HG02588 (cell line): ENCODE results near the gene FBXW7.

Experiments
- ATAC-seq: cut with Tn5 transposase; IDR thresholded peaks from one replicate; pipeline ENCODE4 v1.9.1; 2021; ENCODE audit warnings: mild to moderate bottlenecking, moderate library complexity; ENCODE audit not compliant: unreplicated experiment

The FBXW7 gene, protein sequence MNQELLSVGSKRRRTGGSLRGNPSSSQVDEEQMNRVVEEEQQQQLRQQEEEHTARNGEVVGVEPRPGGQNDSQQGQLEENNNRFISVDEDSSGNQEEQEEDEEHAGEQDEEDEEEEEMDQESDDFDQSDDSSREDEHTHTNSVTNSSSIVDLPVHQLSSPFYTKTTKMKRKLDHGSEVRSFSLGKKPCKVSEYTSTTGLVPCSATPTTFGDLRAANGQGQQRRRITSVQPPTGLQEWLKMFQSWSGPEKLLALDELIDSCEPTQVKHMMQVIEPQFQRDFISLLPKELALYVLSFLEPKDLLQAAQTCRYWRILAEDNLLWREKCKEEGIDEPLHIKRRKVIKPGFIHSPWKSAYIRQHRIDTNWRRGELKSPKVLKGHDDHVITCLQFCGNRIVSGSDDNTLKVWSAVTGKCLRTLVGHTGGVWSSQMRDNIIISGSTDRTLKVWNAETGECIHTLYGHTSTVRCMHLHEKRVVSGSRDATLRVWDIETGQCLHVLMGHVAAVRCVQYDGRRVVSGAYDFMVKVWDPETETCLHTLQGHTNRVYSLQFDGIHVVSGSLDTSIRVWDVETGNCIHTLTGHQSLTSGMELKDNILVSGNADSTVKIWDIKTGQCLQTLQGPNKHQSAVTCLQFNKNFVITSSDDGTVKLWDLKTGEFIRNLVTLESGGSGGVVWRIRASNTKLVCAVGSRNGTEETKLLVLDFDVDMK

DNA sequence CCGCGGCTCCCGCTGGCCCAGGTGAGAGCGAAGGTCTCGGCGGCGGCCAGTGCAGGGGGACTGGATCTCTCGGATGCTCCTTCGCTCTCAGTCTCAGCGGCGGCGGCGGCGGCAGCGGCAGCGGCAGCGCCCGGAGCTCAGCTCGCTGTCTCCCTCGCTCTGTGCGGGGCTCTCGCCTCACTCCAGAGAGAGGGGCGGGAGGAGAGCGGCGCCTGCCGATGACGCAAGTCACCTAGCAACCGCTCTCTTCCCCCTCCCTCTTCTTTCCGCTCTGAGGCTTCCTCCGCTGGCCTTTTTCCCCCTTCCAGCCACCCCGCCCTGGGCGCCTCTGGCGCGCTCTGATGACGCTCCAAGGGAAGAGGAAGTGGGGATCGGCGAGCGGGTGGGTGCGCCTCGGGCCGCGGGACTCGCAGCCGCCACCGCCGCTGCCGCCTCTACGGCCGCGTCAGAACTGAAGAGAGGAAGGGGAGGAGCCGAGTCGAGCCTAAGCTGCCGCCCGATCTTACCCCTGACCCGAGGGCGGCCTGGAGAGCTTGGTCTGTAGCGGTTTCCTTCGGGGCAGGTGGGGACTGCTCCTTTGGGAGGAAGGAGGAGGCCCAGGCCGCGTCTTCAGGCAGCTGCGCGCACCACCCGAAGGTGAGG is at the start of gene FBXW7:
TSS of gene FBXW7 (minus strand) at position 190 of the 642 bp plus-strand sequence. CDS start 124,289 bp downstream, outside the sequence.
- ATAC-seq: peak; percentile 77

DNA sequence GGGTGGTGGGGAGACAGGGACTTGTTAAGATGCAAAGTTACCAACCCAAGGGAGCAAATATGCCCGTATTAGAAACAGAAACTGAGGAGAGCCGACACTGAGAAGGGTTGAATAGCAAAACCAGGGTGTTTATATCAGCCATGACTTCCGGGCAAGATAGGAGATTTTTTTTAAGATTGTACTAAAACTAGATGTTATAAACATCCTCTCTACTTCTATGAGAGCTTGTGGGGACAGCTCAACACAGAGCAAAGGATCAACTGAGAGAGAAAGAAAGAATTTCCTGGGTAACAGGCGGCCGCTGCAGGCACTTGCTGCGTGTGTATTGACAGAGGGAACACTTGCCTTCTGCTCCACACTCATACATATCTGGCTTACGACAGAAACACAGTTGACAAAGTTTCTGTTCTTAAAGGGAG is 49.1 kb upstream of the FBXW7 start:
- ATAC-seq: peak; percentile 81

DNA sequence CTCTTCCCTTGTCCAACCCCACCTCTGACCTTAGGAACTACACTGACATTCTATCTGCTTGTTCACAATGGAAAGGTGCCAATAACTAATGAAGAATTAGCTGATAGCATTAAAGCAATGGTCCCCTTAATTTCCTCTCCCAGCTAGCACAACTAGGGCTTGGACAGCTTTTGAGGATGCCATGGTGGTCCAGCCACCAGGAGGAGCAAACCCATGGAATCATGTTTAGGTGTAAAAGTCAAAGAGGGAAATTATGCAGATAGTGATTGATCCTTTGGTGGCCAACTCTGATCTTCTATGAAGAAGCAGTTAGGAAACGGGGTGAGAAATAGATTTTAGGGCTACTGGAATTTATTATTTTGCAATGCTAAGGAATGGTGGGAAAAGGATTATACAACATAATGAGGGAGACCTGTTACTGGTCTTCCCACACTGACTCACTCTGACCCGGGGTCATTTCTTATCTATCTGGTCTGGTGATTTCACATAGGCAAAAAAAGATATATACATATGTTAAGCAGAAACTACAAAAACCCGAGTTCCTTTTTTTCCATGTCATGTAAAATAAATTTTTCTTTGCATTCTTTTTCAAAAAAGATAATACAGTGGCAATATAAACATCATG is 45.8 kb upstream of the FBXW7 start:
- ATAC-seq: no peak

DNA sequence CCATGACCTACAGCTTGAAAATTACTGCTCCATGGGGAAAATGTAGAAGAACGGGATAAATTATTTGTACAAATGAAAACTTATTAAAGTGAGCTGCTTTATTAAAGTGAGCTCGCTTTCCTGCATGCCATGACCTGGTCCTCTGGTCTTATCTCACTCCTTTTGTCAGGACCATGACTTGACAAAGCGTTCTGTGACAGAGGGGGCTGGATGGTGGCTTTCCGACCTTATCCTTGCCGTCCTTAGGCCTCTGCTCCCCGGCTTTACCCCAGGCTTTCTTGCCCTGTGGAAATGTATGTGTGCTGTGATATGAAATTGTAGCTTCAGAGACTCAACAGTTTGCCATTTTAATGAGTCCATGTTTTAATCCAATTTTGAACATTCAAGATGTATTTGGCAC is 44.0 kb upstream of the FBXW7 start:
- no peak for ATAC-seq

DNA sequence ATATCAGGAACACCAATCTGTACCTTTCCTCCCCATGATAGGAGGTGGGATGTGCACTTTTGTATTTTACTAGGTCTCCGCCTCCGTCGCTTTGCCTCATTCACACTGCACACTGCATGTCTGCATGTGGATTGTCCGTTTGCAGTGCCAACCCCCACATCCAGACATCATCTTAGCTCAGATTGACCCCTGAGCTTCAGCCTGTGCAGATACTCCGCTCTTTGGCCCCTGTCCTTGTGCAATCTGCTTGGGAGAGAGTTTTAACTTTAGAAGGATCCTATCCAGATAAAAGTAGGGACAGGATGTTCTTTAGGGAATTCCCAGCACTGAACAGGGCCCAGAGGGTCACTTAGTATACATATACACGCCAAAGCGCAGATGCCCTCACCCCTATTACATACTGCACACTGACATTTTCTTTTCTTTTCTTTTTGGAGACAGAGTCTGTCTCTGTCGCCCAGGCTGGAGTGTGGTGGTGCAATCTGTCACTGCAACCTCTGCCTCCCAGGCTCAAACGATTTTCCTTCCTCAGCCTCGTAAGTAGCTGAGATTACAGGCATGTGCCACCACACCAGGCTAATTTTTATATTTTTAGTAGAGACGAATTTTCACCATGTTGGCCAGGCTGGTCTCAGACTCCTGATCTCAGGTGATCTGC is 43.3 kb upstream of the FBXW7 start:
- no peak for ATAC-seq

DNA sequence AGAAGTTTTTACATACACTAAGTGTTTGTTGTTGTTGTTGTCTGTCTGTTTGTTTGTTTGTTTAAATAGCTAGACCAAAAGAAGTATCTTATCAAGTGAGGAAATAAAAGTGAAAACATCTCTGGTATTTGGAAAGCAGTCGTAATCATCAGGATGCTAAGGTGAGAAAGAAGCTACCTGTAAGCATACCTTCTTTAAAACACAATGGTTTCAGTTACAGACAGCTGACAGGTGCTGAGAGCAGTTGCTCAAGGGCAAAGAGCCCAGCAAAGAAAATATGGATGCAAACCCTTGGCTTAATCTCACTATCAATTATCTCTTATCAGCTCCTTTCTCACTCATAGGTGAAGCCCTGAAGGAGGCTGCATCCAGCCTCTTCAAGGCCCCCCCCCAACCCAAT is 42.8 kb upstream of the FBXW7 start:
- ATAC-seq: no peak

DNA sequence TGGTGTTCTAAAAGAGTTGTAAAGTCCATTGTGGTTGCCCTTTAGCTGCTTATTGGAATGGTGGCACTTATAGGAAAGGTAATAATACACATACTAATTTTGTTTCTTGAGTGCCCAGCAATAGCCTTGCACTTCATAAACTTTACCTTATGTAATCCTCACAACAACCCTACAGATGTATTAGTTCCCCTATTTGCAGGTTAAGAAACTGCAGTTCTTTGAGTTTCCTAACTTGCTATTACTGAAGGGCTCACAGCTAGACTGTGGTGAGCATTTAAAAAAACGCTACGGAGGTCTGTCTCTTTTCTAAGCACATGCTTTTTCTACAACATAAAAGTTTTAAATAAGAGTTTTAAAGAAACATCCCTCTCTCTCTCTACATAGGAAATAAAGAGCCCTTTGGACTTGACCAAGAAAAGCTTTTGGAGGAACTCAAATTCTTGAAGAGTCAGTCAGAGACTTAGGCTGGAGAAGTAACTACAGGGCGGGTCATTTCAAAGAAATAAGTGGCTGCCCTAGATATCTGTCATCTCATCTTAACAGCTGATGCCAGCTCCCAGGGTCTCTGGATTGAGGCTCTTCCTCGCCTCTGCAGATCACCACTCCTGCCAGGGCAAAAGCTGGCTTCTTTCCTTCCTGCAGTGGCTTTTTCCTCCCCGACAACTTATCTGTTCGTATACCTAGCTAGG is 42.0 kb upstream of the FBXW7 start:
- ATAC-seq: peak; percentile 71

DNA sequence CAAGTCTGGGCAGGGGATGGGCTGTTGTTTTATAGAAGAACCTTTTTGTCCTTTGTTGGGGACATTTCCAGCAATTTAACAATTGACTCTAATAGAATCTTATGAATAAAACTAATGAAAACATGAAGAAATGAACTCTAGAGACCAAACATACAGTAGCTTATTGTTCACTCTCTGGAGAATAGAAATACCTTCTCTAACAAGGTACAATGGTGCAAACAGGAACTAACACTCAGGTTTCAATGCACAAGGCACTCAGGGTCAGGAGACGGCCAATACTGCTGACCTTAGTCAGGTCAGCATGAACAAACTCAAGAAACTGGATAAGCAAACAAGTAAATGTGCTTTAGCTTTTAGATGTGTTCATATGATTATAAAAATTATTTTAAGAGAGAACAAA is 39.6 kb upstream of the FBXW7 start:
- ATAC-seq: no peak

DNA sequence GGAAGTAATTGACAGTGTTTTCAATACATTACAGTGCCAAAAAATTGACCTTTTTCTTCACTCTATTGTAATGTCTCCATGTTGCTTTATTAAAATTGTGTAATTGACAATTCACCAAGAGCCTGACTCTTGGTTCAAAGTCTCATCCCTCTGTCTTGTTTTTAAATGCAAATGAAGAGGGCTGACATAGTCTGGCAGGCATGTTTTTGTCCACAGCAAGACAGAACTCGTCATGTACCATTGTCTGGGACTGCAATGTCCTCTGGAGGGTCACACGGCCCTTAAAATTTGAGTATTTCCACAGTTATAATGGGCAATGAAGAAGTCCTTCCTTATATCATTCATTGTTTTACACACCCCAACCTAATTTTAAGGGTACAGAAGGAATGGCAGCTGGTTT is 38.0 kb upstream of the FBXW7 start:
- no peak for ATAC-seq

DNA sequence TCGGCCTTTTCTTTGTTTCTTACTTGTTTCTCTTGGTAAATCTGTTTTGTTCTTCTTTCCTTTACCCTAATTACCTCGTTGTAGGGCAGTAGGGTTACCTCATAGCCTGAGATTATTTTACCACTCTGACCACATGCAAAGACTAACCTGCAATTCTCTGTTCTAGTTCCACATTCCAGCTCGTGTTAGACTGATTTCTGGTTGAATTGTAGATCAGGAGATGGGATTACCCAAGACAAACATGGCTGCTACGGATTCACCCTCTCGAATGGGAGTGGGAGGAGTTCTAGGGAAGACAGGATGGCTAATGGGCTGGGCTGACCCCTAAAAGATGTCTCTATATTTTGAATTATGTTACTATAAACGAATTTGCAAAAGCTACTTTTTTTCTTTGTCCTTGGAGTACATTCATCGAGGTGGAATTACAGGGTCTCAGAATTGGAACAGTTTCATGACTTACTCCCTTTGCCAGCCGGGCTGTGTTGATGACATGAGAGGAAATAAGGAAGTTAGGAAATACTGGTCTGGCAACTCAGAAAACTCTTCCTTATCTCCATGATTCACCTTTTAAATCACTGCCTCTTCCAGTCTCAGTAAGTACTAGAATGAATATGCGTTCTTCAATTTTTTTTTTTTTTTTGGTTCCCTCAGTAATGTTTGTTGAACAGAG is 36.7 kb upstream of the FBXW7 start:
- peak; percentile 74 for ATAC-seq

DNA sequence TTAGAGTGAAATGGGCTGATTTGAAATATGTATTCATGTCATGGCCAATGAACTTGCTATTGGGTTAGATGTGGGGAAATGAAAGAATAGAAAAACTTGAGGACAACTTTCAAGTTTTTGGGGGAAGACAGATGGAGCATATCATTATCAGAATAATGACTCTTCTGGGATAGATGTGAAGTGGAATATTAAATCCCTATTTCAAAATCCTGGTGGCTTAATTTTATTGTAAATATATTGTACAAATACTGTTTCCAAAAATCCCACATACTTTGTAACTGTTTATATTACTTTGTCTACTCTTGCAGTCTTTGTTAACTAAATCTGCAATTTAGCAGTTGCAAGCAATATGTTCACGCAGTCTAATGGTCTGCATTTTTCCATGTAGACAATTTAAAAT is 35.9 kb upstream of the FBXW7 start:
- ATAC-seq: no peak

DNA sequence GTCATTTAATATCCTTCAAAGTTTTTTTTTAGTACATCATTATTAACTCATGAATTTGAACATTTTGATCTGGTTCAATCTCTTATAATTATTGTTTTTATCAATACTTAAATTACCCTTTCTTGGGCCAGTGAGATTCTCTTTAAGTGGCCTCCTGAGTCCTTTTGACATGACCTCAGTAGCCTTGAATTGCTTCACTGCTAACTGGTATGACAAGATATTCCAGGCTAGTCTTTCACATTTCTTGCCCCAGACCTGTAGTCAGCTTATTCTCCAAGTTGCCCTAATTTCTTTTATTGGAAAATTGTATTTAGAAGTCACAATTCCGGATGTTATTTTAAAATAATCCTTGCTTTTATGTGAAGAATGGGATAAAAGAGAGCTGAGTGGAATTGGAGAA is 35.4 kb upstream of the FBXW7 start:
- no peak for ATAC-seq

DNA sequence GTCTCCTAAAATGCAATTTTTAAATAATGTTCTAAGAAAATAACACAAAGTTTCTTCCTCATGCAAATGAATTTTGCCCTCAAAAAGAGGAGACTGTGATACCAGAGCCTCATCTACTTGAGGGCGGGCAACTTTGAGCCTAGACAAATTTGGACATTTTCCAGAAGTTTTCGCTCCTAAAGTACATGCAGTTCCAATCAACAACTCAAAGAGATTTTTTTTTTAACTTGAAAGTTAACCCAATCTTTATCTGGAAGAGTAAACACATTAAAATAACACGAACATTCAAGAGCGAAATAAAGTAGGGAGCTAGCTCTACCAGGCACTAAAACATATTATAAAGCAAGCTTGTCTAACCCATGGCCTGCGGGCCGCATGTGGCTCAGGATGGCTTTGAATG is 29.4 kb upstream of the FBXW7 start:
- no peak for ATAC-seq

DNA sequence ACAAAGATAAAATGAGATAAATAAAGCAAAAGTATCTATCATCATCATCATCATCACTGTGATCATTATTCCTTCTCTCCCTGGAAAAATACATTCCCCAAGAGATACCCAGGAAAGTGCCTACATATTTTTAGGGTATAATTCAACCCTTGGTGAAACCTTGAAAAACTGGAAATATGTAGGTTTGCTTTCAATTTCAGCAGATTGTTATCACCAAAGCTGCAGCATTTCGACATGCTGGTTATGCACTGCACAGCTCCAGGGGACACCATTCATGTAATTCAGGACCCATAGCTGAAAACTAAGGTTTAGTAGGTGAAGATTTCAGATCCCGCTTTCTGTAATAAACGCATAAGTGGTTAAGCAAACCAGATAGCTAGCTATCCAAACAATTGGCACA is 28.4 kb upstream of the FBXW7 start:
- no peak for ATAC-seq

DNA sequence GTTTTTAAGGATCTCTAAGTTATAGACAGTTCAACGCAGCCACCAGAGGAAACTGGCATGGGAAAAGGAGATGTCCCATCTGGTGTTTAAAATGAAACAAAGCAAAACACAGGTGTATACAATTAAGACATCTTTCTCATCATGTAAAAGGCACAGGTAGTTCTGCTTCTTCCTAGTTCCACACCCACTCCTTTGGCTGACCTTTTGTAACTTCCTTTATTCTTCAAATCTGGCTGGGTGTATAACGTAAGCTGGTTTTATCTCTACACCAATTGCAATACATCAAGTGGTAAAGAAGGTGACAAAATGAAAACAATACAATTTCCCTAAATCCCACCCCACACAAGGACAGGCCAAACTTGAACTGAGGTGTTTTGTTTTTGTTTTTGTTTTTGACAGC is 27.3 kb upstream of the FBXW7 start:
- ATAC-seq: no peak

DNA sequence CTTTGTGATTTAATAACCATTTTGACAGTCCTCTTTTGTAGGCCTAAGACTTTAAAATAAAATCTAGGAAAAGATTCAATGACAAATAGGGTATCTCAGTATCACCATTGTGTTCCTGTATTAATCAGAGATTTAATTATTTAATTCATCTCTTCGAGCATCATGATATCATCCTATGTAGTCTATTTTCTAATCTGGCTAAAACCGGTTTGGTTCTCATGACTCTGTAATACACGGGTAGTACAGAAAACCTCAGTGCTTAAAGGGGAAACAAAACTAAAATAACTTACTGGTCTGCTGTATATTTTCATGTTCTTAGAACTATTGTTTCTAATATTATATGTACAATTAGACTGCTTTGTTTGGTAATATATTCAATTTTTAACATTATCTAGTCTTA is 23.7 kb upstream of the FBXW7 start:
- ATAC-seq: no peak

DNA sequence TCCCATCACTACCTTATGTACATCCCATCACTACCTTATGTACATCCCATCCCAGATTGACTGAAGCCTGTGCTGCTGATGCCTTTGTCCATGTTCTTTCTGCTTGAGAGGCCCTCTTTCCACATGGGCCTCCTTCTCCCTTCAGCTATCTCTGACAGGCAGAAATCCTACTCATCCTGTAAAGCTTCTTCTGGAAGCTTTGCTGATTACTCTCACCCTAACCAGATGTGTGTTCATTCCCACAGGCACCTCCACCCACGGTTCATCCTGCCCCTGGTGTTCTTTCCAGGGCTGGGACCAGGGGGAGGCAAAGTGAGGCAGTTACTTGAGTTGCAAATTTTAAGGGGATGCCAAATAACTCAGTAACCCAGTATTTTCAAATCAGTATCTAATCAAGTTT is 22.5 kb upstream of the FBXW7 start:
- no peak for ATAC-seq

DNA sequence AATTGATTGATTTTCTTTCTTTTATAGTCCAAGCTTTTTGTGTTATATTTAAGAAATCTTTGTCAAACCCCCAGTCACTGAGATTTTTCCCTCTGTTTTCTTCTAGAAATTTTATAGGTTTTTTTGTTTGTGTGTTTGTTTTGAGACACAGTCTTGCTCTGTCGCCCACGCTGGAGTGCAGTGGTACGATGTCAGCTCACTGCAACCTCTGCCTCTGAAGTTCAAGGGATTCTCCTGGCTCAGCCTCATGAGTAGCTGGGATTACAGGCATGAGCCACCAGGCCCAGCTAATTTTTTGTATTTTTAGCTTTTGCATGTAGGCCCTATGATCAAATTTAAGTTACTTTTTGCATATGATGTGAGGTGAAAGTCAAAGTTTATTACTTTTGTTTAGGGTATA is 20.9 kb upstream of the FBXW7 start:
- ATAC-seq: no peak

DNA sequence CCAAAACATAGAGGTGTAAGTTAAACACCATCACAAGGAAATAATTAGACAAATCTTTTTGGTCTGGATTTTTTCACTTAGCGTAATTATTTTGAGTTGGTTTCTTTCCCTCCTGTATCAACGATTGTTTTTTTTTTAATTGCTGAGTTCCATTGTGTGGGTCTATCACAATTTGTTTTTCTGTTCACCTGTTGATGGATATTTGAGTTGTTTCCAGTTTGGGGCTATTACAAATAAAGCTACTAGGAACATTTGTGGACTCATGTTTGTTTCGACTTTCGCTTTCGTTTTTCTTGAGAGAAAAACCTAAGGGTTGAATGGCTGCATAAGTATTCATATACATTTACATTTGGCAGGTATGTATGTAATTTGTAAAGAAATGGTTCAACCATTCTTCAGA is 20.4 kb upstream of the FBXW7 start:
- ATAC-seq: no peak

DNA sequence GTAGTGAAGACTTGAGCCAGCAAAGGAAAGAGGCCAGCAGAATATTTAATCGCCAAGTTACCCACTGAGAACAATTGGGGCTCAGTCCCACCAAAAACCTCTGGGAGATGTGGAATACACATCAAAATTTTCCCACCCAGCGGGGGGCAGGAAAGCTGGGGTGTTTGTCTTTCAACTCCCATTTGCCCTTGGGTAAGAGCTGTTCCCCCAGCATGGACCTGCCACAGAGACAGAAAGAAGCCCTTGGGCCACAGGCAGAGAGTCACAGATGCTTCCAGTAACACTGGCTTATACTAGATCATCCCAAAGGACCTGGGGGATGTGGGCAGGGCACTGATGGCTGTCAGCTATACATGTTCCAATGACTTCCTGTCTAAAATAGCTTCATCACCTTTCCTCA is 18.9 kb upstream of the FBXW7 start:
- no peak for ATAC-seq
